ENCODE data around the gene NTF4.
"Not testable (repeated sequence)": the region's sequence is repeated elsewhere in the genome, so short reads cannot be mapped to it uniquely, and the experiment has no call there.

Gene NTF4

DNA sequence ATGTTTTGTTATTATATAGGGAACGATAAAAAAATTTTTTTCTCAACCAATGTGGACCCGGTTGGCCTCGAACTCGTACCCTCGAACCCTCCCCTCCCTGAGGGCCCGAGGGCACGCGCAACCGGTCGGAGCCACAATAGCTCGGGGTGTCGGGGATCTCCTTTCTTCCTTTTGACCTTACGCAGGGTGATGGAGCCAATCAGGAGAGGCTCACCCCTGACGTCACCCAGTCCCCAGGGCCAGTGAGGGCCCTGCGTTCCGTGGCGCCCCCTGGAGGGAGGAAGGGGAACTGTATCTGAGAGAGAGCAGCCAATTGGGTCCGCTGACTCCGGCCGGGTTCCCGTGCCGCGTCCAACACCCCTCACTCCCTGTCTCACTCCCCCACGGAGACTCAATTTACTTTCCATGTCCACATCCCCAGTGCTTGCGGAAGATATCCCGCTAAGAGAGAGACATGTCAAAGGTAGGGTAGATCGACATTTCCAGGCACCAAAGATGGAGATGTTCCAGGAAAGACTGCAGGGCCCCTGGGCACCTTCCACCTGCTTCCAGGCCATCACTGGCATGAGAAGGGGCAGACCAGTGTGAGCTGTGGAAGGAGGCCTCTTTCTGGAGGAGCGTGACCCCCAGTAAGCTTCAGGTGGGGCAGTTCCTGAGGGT, 32.8 kb downstream of the NTF4 start, which contains the start of gene CGB2:
TSS of gene CGB2 (plus strand) at position 249 of the 660 bp plus-strand sequence. CDS start at position 455, 206 bp downstream.
- TF ChIP-seq, protein P1, sequence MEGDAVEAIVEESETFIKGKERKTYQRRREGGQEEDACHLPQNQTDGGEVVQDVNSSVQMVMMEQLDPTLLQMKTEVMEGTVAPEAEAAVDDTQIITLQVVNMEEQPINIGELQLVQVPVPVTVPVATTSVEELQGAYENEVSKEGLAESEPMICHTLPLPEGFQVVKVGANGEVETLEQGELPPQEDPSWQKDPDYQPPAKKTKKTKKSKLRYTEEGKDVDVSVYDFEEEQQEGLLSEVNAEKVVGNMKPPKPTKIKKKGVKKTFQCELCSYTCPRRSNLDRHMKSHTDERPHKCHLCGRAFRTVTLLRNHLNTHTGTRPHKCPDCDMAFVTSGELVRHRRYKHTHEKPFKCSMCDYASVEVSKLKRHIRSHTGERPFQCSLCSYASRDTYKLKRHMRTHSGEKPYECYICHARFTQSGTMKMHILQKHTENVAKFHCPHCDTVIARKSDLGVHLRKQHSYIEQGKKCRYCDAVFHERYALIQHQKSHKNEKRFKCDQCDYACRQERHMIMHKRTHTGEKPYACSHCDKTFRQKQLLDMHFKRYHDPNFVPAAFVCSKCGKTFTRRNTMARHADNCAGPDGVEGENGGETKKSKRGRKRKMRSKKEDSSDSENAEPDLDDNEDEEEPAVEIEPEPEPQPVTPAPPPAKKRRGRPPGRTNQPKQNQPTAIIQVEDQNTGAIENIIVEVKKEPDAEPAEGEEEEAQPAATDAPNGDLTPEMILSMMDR (conservative IDR thresholded peaks at IDR 0.05; ENCODE audit: low read length) = peak; percentile 17
- H3K4me3 ChIP-seq (ENCODE audit: low read length); DNase-seq (ENCODE audit: low read depth): not testable (repeated sequence)

DNA sequence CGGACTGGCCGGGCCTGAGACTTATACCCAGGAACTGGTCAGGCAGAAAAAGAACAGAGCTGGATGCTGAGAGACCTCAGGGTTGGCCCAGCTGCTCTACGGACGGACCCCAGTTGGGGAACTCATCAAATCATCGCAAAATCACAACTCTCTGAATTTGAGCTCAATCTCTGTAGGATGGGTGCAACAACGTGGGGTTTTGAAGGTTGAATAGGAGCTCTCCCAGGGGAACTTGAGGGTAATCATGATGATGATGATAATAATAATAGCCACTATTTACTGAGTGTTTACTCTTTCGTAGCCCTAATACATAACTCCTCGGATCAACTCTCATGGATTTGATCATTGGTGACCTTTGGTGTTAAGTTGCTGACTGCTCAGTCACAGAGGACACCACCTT, 34.3 kb downstream of the NTF4 start:
- not testable (repeated sequence) for DNase-seq (ENCODE audit: low read depth); H3K4me3 ChIP-seq (ENCODE audit: low read length)

DNA sequence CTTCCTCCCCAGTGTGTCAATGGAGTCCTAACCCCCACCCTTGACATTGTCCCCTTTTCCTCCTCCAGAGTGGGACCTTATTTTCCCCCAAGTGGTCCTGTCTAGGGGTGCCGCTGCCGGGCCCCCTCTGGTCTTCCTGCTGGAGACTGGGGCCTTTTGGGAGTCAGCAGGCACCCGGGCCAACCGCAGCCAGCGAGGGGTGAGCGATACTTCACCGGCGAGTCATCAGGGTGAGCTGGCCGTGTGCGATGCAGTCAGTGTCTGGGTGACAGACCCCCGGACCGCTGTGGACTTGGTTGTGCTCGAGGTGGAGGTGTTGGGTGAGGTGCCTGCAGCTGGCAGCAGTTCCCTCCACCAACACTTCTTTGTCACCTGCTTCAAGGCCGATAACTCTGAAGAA, 34.9 kb downstream of the NTF4 start:
- H3K4me3 ChIP-seq (ENCODE audit: low read length); DNase-seq (ENCODE audit: low read depth): not testable (repeated sequence)

DNA sequence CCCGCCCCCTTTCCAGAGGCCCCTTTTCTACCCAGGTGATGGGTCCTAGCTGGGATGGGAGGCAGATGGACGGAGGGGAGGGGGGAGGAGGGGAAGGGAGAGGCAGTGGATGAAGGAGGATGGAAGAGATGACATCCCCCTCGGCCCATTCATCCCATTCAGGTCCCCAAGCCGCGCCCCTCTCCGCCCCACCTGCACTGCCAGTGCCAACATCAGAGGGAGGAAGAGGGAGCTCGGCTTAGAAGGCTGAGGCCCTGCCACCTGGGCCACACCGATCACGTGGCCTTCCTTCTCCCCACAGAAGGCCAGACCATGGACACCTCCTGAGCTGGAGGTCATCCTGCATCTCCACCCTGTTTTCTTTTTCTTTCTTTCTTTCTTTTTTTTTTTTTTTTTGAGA, 35.9 kb downstream of the NTF4 start:
- H3K4me3 ChIP-seq (ENCODE audit: low read length); DNase-seq (ENCODE audit: low read depth): not testable (repeated sequence)

DNA sequence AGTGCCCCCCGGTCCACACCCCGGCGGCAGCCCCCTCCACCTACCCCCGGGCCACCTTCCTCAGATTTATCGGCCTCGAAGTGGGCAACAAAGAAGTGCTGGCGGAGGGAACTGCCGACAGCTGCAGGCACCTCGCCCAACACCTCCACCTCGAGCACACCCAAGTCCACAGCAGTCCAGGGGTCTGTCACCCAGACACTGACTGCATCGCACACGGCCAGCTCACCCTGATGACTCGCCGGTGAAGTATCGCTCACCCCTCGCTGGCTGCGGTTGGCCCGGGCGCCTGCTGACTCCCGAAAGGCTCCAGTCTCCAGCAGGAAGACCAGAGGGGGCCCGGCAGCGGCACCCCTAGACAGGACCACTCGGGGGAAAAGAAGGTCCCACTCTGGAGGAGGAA, 39.0 kb downstream of the NTF4 start:
- not testable (repeated sequence) for H3K4me3 ChIP-seq (ENCODE audit: low read length); DNase-seq (ENCODE audit: low read depth)

DNA sequence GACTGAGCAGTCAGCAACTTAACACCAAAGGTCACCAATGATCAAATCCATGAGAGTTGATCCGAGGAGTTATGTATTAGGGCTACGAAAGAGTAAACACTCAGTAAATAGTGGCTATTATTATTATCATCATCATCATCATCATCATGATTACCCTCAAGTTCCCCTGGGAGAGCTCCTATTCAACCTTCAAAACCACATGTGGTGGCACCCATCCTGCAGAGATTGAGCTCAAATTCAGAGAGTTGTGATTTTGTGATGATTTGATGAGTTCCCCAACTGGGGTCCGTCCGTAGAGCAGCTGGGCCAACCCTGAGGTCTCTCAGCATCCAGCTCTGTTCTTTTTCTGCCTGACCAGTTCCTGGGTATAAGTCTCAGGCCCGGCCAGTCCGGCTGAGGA, 39.5 kb downstream of the NTF4 start:
- not testable (repeated sequence) for DNase-seq (ENCODE audit: low read depth); H3K4me3 ChIP-seq (ENCODE audit: low read length)

DNA sequence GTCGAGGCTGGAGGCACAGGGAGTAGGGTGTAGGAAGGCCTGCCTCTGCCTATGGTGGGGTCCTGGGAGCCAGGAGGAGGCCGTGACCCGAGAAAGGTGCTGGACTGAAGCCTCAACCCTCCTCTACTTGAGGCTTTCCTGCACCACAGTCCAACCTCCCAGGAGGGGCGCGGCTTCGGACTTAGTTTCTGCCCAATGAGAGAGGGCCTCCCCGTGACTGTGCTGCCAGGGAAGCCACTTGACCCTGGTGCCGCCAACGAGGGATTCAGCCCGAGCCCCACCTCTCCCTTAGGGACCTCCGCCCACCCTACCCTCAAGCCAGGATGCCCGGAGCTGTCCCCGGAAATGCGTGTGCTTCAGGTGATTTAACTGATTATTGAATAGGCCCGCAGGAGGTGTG, 40.4 kb downstream of the NTF4 start, which contains the start of gene CGB3:
TSS of gene CGB3 (minus strand) at position 101 of the 400 bp plus-strand sequence. CDS start 362 bp downstream, outside the sequence.
- not testable (repeated sequence) for DNase-seq (ENCODE audit: low read depth); H3K4me3 ChIP-seq (ENCODE audit: low read length)

DNA sequence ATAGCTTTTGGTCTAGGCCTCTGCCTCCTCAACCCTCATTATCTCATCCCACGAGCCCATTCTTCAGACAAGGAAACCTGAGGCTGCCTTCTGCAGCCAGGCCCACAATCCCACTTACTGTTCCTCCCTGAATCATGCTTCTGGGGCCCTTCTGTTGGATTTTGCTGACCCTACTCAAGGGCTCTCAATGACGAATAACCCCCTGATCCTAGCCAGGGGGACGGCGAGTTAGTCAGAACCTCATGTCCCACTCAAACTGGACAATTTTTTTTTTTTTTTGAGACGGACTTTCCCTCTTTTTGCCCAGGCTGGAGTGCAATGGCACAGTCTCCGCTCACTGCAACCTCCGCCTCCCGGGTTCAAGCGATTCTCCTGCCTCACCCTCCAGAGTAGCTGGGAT, 42.5 kb downstream of the NTF4 start:
- TF ChIP-seq, protein P1 (conservative IDR thresholded peaks at IDR 0.05; ENCODE audit: low read length) = no peak
- no peak overlapping the region for H3K4me3 ChIP-seq (ENCODE audit: low read length)
- DNase-seq (ENCODE audit: low read depth) = no peak

DNA sequence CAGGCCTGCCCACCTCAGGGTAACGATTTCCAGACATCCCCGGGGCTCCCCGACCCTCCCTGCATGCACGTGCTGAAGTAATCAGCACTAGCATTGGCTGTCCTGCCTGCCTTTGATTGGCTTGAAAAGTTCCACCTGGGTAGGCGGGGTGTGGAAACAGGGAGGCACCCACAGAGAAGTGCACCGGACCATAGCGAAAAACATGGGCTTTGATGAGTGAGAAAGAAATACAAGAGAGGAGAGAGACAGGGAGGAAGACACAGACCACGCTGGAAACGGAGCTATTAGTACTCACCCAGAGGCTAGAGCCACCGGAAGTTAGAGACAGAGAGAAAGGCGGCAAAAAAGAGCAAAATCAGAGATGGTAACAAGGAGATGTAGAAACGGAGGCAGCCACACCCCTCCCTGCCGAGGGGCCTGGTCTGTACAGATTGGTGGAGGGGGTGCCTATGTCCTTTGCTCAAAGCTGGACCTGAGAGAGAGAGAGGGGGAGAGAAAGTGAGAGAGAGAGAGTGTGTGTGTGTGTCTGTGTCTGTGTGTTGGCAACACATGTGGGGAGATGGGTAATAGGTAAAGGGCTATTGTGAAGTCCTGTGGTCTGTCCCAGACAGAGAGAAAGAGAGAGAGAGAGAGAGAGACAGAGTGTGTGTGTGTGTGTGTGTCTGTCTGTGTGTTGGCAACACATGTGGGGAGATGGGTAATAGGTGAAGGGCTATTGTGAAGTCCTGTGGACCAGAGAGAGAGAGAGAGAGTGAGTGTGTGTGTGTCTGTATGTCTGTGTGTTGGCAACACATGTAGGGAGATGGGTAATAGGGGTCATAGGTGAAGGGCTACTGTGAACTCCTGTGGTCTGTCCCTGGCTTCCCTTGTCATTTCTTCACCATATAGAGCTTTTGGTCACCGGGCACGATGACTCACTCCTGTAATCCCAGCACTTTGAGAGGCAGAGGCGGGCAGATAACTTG, 43.4 kb downstream of the NTF4 start:
- TF ChIP-seq, protein P1 (conservative IDR thresholded peaks at IDR 0.05; ENCODE audit: low read length) = no peak
- DNase-seq (ENCODE audit: low read depth) = peak; percentile 39
- no peak overlapping the region for H3K4me3 ChIP-seq (ENCODE audit: low read length)

DNA sequence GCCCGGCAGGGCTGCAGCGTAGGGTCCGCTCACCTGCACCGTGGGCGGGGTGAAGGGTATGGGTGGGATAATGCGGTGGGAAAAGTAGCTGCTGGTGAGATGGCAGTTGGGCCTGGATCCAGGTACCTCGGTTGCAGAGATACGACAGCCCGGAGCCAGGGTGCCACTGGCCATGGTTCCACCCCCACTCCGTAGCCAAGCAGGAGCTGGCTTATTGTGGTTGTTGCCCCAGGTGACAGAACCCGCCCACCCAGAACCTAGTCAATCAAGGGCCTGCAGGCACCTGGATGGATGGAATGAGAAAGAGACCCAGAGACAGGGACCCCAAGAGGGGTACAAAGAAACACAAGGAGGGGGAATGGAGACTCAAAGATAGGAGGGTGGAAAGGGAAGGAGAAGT, 44.3 kb downstream of the NTF4 start:
- TF ChIP-seq, protein P1 (conservative IDR thresholded peaks at IDR 0.05; ENCODE audit: low read length) = no peak
- no peak for DNase-seq (ENCODE audit: low read depth)

More for the DNA sequence above, 44.3 kb downstream of the NTF4 start:
- no peak overlapping the region for H3K4me3 ChIP-seq (ENCODE audit: low read length)
